NCI-H2227 (cell line): ENCODE measurements around the gene TLR5.

Experiments
- DNase-seq: peaks from one replicate; lab custom pipeline; 2025; ENCODE audit not compliant: unreplicated experiment; lab: John Stamatoyannopoulos, UW

The TLR5 gene

GRCh38 chr1:223116950-223117349 lies 26.1 kb downstream of the TLR5 start:
- no peak for DNase-seq

GRCh38 chr1:223114871-223115270 lies 28.2 kb downstream of the TLR5 start:
- DNase-seq, result no peak

GRCh38 chr1:223110952-223111351 lies 32.1 kb downstream of the TLR5 start:
- no peak for DNase-seq

GRCh38 chr1:223109581-223110026 lies 33.4 kb downstream of the TLR5 start:
- DNase-seq, result no peak

- DNase-seq, result no peak
These were observed 36.2 kb downstream of the TLR5 start for GRCh38 chr1:223106856-223107255.

GRCh38 chr1:223105568-223105967 lies 37.5 kb downstream of the TLR5 start:
- no peak for DNase-seq

- DNase-seq, result peak; percentile 49
These were observed 40.1 kb downstream of the TLR5 start for GRCh38 chr1:223102797-223103533.

GRCh38 chr1:223097713-223098112 lies 45.3 kb downstream of the TLR5 start:
- DNase-seq, result no peak

GRCh38 chr1:223095870-223096269 lies 47.2 kb downstream of the TLR5 start:
- no peak for DNase-seq

GRCh38 chr1:223091896-223092295 lies 51.2 kb downstream of the TLR5 start:
- no peak for DNase-seq

- DNase-seq, result no peak
These were observed 53.8 kb downstream of the TLR5 start for GRCh38 chr1:223089250-223089649.

GRCh38 chr1:223088713-223089240 lies 54.3 kb downstream of the TLR5 start:
- DNase-seq, result peak; percentile 23

GRCh38 chr1:223087291-223088255 lies 55.5 kb downstream of the TLR5 start:
- DNase-seq, result no peak

- no peak for DNase-seq
These were observed 58.6 kb downstream of the TLR5 start for GRCh38 chr1:223084464-223084866.

- DNase-seq, result no peak
These were observed 59.2 kb downstream of the TLR5 start for GRCh38 chr1:223083831-223084230.

GRCh38 chr1:223082914-223083313 lies 60.1 kb downstream of the TLR5 start:
- DNase-seq, result no peak

GRCh38 chr1:223081181-223081994 lies 61.7 kb downstream of the TLR5 start:
- peak; percentile 95 for DNase-seq

- no peak for DNase-seq
These were observed 63.5 kb downstream of the TLR5 start for GRCh38 chr1:223079498-223079897.

GRCh38 chr1:223077247-223077833 lies 65.7 kb downstream of the TLR5 start:
- no peak for DNase-seq

- no peak for DNase-seq
These were observed 66.7 kb downstream of the TLR5 start for GRCh38 chr1:223076362-223076761.
